Kidney (tissue), 14 donors: ENCODE measurements around the gene PUM1. TPM values are rescaled to one million over a fixed set of nuclear protein-coding genes. Genes with fewer than 3 reads are reported as not detected.

Experiments
- DNase-seq, 5 donors: peaks; one replicate each; pipeline ENCODE4 v3.0.0-alpha.2; 2013 to 2020
- FAIRE-seq: peaks from 2 replicates; lab custom pipeline; 2012; peaks lifted over from hg19 to GRCh38; lab: Jason Lieb, UNC
- H3K27ac ChIP-seq, 2 donors: one replicate each; pipeline ENCODE4 v1.7.0; 2013; ENCODE audit warnings: low read depth in 2 of 2, low read length in 2 of 2, inconsistent platforms in 1 of 2
- H3K27me3 ChIP-seq: one replicate; pipeline ENCODE4 v1.7.1; 2013; ENCODE audit warnings: low read length, inconsistent platforms; ENCODE audit not compliant: control insufficient read depth, insufficient read depth
- H3K36me3 ChIP-seq, 3 donors: one replicate each; pipeline versions ENCODE4 v1.7.0 to v1.7.1; 2013; ENCODE audit warnings: low read length in 3 of 3, control low read depth in 1 of 3, inconsistent platforms in 1 of 3; ENCODE audit not compliant: insufficient read depth in 3 of 3, control insufficient read depth in 2 of 3
- H3K4me1 ChIP-seq, 3 donors: one replicate each; pipeline versions ENCODE4 v1.7.0 to v1.7.1; 2013; ENCODE audit warnings: low read length in 3 of 3, inconsistent platforms in 1 of 3, low read depth in 1 of 3; ENCODE audit not compliant: control insufficient read depth in 2 of 3, insufficient read depth in 2 of 3
- H3K4me3 ChIP-seq, 3 donors: one replicate each; pipeline versions ENCODE4 v1.7.0 to v1.8.1; 2013; ENCODE audit warnings: low read length in 3 of 3, control low read depth in 1 of 3, inconsistent platforms in 1 of 3
- H3K9ac ChIP-seq, 3 donors: one replicate each; pipeline versions ENCODE4 v1.7.0 to v1.7.1; 2013; ENCODE audit warnings: low read length in 3 of 3, control low read depth in 1 of 3, inconsistent platforms in 1 of 3
- H3K9me3 ChIP-seq, 3 donors: one replicate each; pipeline versions ENCODE4 v1.7.0 to v1.7.1; 2013; ENCODE audit warnings: low read length in 3 of 3, control low read depth in 1 of 3, inconsistent platforms in 1 of 3; ENCODE audit not compliant: control insufficient read depth in 2 of 3, insufficient read depth in 1 of 3
- intact Hi-C: fragments of 100-400 bp; cut with DNase I; formaldehyde crosslinking; loops from one replicate; pipeline ENCODE4 v1.11.1; 2022
- polyA plus RNA-seq: library from polyadenylated mRNA; stranded (reverse); fragments of 350-450 nt; fragmentation: Illumina TruSeq; extraction: RNeasy Lipid Tissue Mini Kit (QIAGEN cat#74804); gene quantifications from one replicate; pipeline ENCODE4 v1.2.3, GENCODE V29; 2014; ENCODE audit warnings: low read depth, low replicate concordance; ENCODE audit not compliant: insufficient read depth
- total RNA-seq: library from RNA; stranded (reverse); fragmentation: NEBNext Ultra II Directional; extraction: Animal tissue kit (Norgen Biotek cat#: 25700); gene quantifications from one replicate; pipeline ENCODE4 v1.2.1, GENCODE V29; 2021
- TF ChIP-seq, protein P1 (sequence below): IDR thresholded peaks from 3 replicates; pipeline ENCODE4 v1.5.1; 2012; ENCODE audit warnings: mild to moderate bottlenecking, moderate library complexity, borderline replicate concordance; ENCODE audit not compliant: insufficient read depth; ENCODE audit errors: extremely low read depth
- donor health status: control.
- donor health status: control.
- donor health status: control.
- donor health status: control.
- donor health status: control.
- donor health status: DM: yes; HTN: yes; CAD: no.
- donor health status: Normal renal cell carcinoma (clear cell type).

Gene PUM1
- total and polyA plus RNA-seq, 2 donors from 2014 or later = 19.1 to 150 TPM

DNA sequence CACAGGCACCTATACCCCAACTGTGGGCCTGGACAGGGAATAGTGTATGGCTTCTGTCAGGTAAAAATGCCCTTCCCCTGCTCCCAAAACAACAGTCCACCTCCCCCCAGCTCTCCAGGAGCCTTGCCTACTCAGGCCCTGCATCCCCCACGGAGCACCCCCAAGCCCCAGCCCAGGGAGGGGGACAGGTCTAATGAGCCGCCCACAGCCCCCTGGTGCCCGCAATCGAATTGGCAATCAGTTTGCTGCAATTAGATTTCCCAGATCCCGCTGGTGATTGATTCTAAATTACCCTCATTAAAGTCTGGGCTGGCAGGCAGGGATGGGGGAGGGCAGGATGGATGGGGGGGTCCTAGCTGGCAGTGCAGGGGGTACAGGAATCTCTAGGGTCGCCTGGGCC, 165.0 kb downstream of the PUM1 start:
- TF ChIP-seq, protein P1, sequence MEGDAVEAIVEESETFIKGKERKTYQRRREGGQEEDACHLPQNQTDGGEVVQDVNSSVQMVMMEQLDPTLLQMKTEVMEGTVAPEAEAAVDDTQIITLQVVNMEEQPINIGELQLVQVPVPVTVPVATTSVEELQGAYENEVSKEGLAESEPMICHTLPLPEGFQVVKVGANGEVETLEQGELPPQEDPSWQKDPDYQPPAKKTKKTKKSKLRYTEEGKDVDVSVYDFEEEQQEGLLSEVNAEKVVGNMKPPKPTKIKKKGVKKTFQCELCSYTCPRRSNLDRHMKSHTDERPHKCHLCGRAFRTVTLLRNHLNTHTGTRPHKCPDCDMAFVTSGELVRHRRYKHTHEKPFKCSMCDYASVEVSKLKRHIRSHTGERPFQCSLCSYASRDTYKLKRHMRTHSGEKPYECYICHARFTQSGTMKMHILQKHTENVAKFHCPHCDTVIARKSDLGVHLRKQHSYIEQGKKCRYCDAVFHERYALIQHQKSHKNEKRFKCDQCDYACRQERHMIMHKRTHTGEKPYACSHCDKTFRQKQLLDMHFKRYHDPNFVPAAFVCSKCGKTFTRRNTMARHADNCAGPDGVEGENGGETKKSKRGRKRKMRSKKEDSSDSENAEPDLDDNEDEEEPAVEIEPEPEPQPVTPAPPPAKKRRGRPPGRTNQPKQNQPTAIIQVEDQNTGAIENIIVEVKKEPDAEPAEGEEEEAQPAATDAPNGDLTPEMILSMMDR = no peak
- DNase-seq = no peak
- H3K27me3 ChIP-seq = no peaks in the 10 kb centered on the region
- no peaks in the 10 kb centered on the region for H3K9me3 ChIP-seq
- no peaks in the 10 kb centered on the region for H3K36me3 ChIP-seq
- no peak overlapping the region for H3K9ac ChIP-seq
- no peak overlapping the region for H3K27ac ChIP-seq
- intact Hi-C loops = no loop called here
- no peak for FAIRE-seq
- H3K4me3 ChIP-seq = no peak overlapping the region
- peaks cover 0 to 11% (median 0%) of the 10 kb centered on the region in 3 donors for H3K4me1 ChIP-seq

DNA sequence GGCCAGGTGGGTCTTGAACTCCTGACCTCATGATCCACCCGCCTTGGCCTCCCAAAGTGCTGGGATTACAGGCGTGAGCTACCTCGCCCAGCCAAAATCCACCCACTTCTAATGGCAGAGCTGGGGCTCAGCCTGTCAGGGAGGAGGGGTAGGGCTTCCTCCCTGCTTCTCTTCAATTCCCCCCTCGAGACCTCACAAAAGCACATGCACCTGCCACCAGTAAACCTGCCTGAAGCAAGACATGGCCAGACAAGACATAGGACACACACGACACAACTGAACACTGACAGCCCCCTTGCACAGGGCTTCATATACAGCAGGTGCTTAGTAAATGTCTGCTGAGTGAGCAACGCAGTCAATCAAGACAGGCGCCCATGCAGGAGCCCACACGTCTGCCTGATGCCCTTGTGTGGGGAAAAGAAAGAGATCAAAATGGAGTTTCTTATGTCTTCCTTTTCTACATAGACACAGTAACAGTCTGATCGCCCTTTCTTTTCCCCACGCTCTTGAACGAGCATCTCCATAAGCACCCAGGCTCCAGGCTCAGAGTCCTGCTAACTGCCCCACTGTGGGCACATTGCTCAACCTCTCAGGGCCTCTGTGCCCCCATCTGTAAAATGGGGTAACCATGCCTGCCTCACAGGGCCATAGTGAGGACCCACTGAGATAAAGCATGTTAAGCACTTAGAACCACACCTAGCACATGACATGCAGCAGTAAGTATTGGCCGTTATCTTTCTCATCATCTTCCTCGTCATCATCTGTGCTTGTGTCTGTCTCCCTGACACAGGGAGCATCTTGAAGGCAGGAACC, 165.7 kb downstream of the PUM1 start:
- Histone ChIP-seq H3K4me3 (no peak overlapping the region), H3K4me1 (peaks cover 0 to 12% (median 0%) of the 10 kb centered on the region in 3 donors), H3K9ac (no peak overlapping the region), H3K27ac (no peak overlapping the region), H3K9me3 (no peaks in the 10 kb centered on the region), H3K27me3 (no peaks in the 10 kb centered on the region), H3K36me3 (no peaks in the 10 kb centered on the region)
- DNase-seq = no peak
- no peak for FAIRE-seq
- TF ChIP-seq, protein P1 = no peak
- intact Hi-C loops = no loop called here

DNA sequence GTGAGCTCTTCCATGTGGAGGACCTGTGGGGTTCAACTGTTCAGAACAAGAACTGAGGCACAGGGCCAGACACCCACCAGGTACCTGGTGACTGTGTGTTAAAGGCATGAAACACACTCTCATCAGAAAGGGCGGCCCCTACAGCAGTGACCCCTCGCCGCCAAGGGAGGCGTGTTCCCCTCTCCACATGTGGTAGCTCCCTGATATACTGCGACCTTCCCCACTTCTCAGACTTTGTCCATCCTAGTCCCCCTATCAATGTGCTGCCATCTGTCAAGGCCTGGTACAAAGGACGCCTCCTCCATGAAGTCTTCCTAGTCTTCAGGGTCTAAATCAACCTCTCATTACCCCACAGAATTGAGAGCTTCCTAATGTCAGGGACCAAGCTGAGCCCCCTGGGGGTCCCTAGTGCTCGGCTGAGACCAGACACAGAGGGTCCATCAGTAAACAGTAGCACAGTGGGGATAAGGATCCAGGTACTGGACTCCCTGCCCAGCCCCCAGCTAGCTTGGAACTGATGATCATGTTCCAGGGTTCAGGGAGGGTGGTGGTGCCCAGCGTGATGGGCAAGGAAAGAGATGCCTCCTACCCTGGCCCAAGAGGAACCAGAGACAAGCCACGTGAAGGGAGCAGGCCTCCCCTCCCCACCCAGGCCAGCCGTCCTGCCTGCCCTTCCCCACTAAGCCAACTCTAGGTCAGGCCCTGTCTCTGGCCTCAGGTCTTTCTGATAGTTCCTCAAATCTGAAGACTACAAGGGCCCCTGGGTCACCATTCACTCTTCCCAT, 167.3 kb downstream of the PUM1 start:
- Histone ChIP-seq H3K9ac (no peak overlapping the region), H3K9me3 (no peaks in the 10 kb centered on the region), H3K36me3 (no peaks in the 10 kb centered on the region), H3K27ac (no peak overlapping the region), H3K27me3 (no peaks in the 10 kb centered on the region), H3K4me3 (no peak overlapping the region), H3K4me1 (peaks cover 0 to 15% (median 0%) of the 10 kb centered on the region in 3 donors)
- TF ChIP-seq, protein P1 = no peak
- DNase-seq (no peak), FAIRE-seq (no peak)
- intact Hi-C loops = no loop called here
